GM19351 (cell line): ENCODE results near the gene ZNF800.

Source experiments
- ATAC-seq: cut with Tn5 transposase; IDR thresholded peaks from one replicate; pipeline ENCODE4 v1.9.1; 2021; ENCODE audit warnings: mild to moderate bottlenecking, moderate library complexity; ENCODE audit not compliant: unreplicated experiment

The ZNF800 gene

GRCh38 chr7:127391591-127392181 is 822 bp downstream of the ZNF800 start:
- ATAC-seq, result peak; percentile 41

- no peak for ATAC-seq
Measured at GRCh38 chr7:127390817-127391590, 1.5 kb downstream of the ZNF800 start.

GRCh38 chr7:127390186-127390816 is 2.2 kb downstream of the ZNF800 start:
- no peak for ATAC-seq

GRCh38 chr7:127389321-127389720 is 3.2 kb downstream of the ZNF800 start:
- no peak for ATAC-seq

- no peak for ATAC-seq
Measured at GRCh38 chr7:127387974-127388373, 4.5 kb downstream of the ZNF800 start.

- no peak for ATAC-seq
Measured at GRCh38 chr7:127383123-127383835, 9.2 kb downstream of the ZNF800 start.

- ATAC-seq, result no peak
Measured at GRCh38 chr7:127382301-127383085, 10.0 kb downstream of the ZNF800 start.

GRCh38 chr7:127380479-127380878 is 12.0 kb downstream of the ZNF800 start:
- ATAC-seq, result no peak

GRCh38 chr7:127379642-127380041 is 12.9 kb downstream of the ZNF800 start:
- no peak for ATAC-seq

GRCh38 chr7:127378537-127378936 is 14.0 kb downstream of the ZNF800 start:
- ATAC-seq, result no peak

GRCh38 chr7:127377425-127377824 is 15.1 kb downstream of the ZNF800 start:
- ATAC-seq, result no peak

GRCh38 chr7:127375631-127376030 is 16.9 kb downstream of the ZNF800 start:
- ATAC-seq, result no peak

- no peak for ATAC-seq
Measured at GRCh38 chr7:127367679-127368078, 24.8 kb downstream of the ZNF800 start.

GRCh38 chr7:127366680-127367079 is 25.8 kb downstream of the ZNF800 start:
- ATAC-seq, result no peak

- no peak for ATAC-seq
Measured at GRCh38 chr7:127365957-127366315, 26.6 kb downstream of the ZNF800 start.

- no peak for ATAC-seq
Measured at GRCh38 chr7:127365164-127365956, 27.1 kb downstream of the ZNF800 start.

- no peak for ATAC-seq
Measured at GRCh38 chr7:127362364-127363027, 30.0 kb downstream of the ZNF800 start.

GRCh38 chr7:127361736-127362135 is 30.8 kb downstream of the ZNF800 start:
- ATAC-seq, result no peak

GRCh38 chr7:127359011-127359410 is 33.5 kb downstream of the ZNF800 start:
- ATAC-seq, result no peak
